SIG-M5 (cell line): Measurements from ENCODE around the gene HOXB4.

Experiments used
- DNase-seq: peaks from one replicate; lab custom pipeline; 2025; lab: John Stamatoyannopoulos, UW

HOXB4 gene

GRCh38 chr17:48559122-48559839 is 18.9 kb downstream of the HOXB4 start:
- DNase-seq = no peak

- no peak for DNase-seq
Observed at GRCh38 chr17:48558831-48559121, 19.4 kb downstream of the HOXB4 start.

GRCh38 chr17:48558057-48558830 is 19.9 kb downstream of the HOXB4 start:
- DNase-seq = no peak

GRCh38 chr17:48556576-48557401 is 21.4 kb downstream of the HOXB4 start:
- no peak for DNase-seq

- DNase-seq = no peak
Observed at GRCh38 chr17:48556229-48556575, 21.9 kb downstream of the HOXB4 start.

GRCh38 chr17:48555258-48556228 is 22.6 kb downstream of the HOXB4 start:
- DNase-seq = no peak

GRCh38 chr17:48554412-48555257 is 23.5 kb downstream of the HOXB4 start:
- DNase-seq = no peak

GRCh38 chr17:48553826-48554225 is 24.3 kb downstream of the HOXB4 start:
- DNase-seq = no peak

GRCh38 chr17:48553190-48553547 is 25.0 kb downstream of the HOXB4 start:
- DNase-seq = no peak

GRCh38 chr17:48552466-48553189 is 25.5 kb downstream of the HOXB4 start:
- no peak for DNase-seq

GRCh38 chr17:48551596-48552465 is 26.3 kb downstream of the HOXB4 start:
- no peak for DNase-seq

- DNase-seq = no peak
Observed at GRCh38 chr17:48551214-48551555, 27.0 kb downstream of the HOXB4 start.

- no peak for DNase-seq
Observed at GRCh38 chr17:48550502-48551213, 27.5 kb downstream of the HOXB4 start.

- DNase-seq = no peak
Observed at GRCh38 chr17:48549914-48550501, 28.1 kb downstream of the HOXB4 start.

- no peak for DNase-seq
Observed at GRCh38 chr17:48549281-48549630, 28.9 kb downstream of the HOXB4 start.

GRCh38 chr17:48548523-48549280 is 29.4 kb downstream of the HOXB4 start:
- no peak for DNase-seq

- DNase-seq = no peak
Observed at GRCh38 chr17:48547808-48548522, 30.2 kb downstream of the HOXB4 start.
